IMR-90 (cell line): ENCODE measurements around the gene RUNX2.

Experiments used
- CEBPB ChIP-seq: IDR thresholded peaks from 2 replicates; pipeline ENCODE4 v1.6.1; 2012; ENCODE audit warnings: low read depth, low read length, improper control_type of control experiment
- NFE2L2 ChIP-seq: fragments of 150-350 bp; IDR thresholded peaks from 2 replicates; pipeline ENCODE4 v1.6.1; 2016; ENCODE audit warnings: low read depth, mild to moderate bottlenecking, low read length
- POLR2A ChIP-seq: IDR thresholded peaks from 2 replicates; pipeline ENCODE4 v1.6.1; 2012; ENCODE audit warnings: mild to moderate bottlenecking, low read depth, low read length
- TF ChIP-seq, protein P1 (sequence below): conservative IDR thresholded peaks from 2 replicates; pipeline ENCODE4 v1.5.1; 2012; ENCODE audit warnings: mild to moderate bottlenecking, low read depth, low read length, improper control_type of control experiment

DNA sequence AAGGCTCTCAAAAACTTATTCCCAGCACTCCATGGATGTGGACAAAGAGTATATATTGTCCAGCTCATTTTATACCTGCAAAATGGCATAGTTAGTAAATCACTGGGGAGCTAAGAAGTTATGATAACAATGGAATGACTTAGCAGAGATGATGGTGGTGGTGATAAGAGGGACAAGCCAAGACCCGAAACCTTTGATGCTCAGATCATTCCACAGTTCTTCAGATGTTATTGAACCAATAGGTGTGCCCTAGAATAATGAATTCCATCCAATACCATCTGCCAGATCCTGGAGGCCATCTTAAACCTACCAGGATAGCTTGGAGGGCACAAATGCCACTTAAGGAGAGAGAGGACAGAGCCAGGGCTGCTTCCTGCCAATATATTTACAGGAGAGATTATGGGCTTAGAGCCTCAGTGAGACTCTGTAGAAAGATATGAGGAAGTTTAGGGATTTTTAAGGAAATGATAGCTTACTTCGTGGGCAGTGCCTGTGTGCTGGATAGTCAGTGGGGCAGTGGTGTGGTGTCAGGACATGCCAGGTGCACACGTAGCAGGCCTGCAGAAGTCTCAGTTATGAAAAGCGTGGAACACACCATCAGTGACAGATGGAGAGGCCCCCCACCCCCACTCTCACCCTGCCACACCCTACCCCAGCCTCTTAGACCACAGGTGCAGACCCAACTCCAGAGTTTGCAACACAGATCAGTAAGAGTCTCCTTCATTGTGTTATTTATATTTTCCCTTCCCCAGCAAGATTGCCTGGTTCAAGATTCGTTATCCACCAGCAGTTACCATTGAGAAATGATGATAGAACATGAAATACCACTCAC is 259.3 kb downstream of the RUNX2 start:
- no peak for TF ChIP-seq POLR2A
- TF ChIP-seq CEBPB, result no peak
- TF ChIP-seq, protein P1, sequence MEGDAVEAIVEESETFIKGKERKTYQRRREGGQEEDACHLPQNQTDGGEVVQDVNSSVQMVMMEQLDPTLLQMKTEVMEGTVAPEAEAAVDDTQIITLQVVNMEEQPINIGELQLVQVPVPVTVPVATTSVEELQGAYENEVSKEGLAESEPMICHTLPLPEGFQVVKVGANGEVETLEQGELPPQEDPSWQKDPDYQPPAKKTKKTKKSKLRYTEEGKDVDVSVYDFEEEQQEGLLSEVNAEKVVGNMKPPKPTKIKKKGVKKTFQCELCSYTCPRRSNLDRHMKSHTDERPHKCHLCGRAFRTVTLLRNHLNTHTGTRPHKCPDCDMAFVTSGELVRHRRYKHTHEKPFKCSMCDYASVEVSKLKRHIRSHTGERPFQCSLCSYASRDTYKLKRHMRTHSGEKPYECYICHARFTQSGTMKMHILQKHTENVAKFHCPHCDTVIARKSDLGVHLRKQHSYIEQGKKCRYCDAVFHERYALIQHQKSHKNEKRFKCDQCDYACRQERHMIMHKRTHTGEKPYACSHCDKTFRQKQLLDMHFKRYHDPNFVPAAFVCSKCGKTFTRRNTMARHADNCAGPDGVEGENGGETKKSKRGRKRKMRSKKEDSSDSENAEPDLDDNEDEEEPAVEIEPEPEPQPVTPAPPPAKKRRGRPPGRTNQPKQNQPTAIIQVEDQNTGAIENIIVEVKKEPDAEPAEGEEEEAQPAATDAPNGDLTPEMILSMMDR, result no peak
- no peak for TF ChIP-seq NFE2L2
